Measurements from ENCODE around the gene ARL8A. TPM values are rescaled to one million over a fixed set of nuclear protein-coding genes. Genes with fewer than 3 reads are reported as not detected.
"Not testable (repeated sequence)": the region's sequence is repeated elsewhere in the genome, so short reads cannot be mapped to it uniquely, and the experiment has no call there.

Gene ARL8A
- total RNA-seq, 1 experiment from 2014 or later: 45.6 TPM

DNA sequence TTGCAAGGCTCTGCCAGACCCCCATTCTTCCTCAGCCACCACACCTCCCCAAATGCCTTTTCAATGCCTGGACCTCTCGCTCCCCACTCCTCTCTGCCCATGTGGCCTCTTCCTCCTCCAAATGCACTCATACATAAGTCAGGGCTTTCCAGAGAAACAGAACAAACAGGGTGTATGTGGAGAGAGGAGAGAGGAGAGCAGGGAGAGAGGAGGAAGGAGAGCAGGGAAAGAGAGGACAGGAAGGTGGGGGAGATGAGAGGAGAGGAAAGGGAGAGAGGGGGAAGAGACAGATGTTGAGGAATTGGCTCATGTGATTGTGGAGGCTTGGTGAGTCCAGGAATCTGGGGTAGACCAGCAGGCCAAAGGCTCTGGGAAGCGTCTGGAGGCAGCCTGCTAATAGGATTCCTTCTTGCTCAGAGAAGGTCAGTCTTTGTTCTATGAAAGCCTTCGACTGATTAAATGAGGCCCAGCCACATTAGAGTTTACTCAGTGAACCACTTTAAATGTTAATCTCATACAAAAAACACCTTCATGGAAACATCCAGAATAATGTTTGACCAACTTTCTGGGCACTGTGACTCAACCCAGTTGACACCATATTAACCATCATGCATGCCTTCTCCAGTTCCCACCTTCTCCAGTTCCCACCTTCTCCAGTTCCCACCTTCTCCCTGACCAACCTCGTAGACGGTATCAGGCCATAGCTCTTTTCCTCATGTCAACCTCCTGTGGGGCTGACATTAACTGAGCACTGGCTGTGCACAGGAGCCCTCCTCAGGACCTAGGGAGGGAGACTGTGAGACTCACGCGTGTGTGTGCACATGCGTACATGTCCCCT, 37.7 kb upstream of the ARL8A start (continued):
- TF ChIP-seq, protein P1, sequence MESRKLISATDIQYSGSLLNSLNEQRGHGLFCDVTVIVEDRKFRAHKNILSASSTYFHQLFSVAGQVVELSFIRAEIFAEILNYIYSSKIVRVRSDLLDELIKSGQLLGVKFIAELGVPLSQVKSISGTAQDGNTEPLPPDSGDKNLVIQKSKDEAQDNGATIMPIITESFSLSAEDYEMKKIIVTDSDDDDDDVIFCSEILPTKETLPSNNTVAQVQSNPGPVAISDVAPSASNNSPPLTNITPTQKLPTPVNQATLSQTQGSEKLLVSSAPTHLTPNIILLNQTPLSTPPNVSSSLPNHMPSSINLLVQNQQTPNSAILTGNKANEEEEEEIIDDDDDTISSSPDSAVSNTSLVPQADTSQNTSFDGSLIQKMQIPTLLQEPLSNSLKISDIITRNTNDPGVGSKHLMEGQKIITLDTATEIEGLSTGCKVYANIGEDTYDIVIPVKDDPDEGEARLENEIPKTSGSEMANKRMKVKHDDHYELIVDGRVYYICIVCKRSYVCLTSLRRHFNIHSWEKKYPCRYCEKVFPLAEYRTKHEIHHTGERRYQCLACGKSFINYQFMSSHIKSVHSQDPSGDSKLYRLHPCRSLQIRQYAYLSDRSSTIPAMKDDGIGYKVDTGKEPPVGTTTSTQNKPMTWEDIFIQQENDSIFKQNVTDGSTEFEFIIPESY (IDR thresholded peaks at IDR 0.05; ENCODE audit: extremely low read depth, insufficient replicate concordance, low read length): no peak

DNA sequence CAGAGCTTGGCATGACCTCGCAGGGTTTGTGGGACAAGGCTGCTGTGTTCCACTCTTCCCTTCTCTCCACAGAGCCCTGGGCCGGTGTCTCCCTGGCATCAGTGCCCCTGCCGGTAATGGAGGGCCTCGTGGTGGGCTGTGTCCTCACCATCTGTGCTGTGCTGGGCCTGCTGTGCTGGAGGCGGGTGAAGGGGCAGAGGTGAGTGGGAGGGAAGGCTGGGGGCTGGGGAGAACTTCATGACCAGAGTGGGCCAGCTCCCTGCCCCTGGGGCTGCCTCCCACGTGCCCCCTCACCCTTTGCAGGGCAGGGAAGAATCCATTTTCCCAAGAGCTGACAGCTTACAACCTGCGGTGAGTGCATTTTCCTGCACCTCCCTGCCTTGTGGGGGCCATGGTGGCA, 37.0 kb upstream of the ARL8A start:
- TF ChIP-seq, protein P2, sequence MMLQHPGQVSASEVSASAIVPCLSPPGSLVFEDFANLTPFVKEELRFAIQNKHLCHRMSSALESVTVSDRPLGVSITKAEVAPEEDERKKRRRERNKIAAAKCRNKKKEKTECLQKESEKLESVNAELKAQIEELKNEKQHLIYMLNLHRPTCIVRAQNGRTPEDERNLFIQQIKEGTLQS (IDR thresholded peaks at IDR 0.05): no peak
- no peak for TF ChIP-seq CEBPB (IDR thresholded peaks at IDR 0.05; ENCODE audit: low read depth)
- no TSS peak for BruUV-seq (replicated peaks)
- intact Hi-C loops (cut with micrococcal nuclease): loop anchor here (10.0 kb wide), 1 partner anchor 443 kb away; no protein-coding TSS in a partner anchor
- Histone ChIP-seq H3K4me2 (ENCODE audit: low read length) (no peak overlapping the region), H3K4me3 (replicated peaks in 1 of 2; ENCODE audit: low read depth in 1 of 2, low read length in 2 of 2) (no peak overlapping the region), H3K9me3 (ENCODE audit: control insufficient read depth in 1 of 2, insufficient read depth in 1 of 2, low read depth in 1 of 2, low read length in 2 of 2) (no peaks in the 10 kb centered on the region), H3K27ac (ENCODE audit: low read depth, low read length) (no peak overlapping the region), H3K27me3 (ENCODE audit: insufficient read depth, low read length) (no peaks in the 10 kb centered on the region), H3K9ac (ENCODE audit: low read length) (no peak overlapping the region), H3K36me3 (ENCODE audit: control insufficient read depth in 1 of 2, insufficient read depth in 2 of 2, low read length in 2 of 2) (no peaks in the 10 kb centered on the region), H3K4me1 (ENCODE audit: control insufficient read depth in 1 of 2, insufficient read depth in 2 of 2, low read length in 2 of 2) (peaks cover 0 to 11% of the 10 kb centered on the region in 2 experiments; a peak in 3 of 4 replicates), H4K20me1 (ENCODE audit: insufficient read depth) (no peaks in the 10 kb centered on the region), H3K9me2 (ENCODE audit: insufficient read depth) (no peaks in the 10 kb centered on the region), H3K79me2 (ENCODE audit: insufficient read depth, low read length) (no peaks in the 10 kb centered on the region), H2AFZ (ENCODE audit: low read depth, low read length, poor library complexity, severe bottlenecking) (no peak overlapping the region)
- ChIA-PET RAD21 (ENCODE audit: low non-redundant PET in 1 of 2, low total read pairs in 2 of 2, uncharacterized antibody in 2 of 2, unreplicated experiment in 2 of 2) (no interaction called here), CTCF (interaction anchor here (2.6 kb wide), 1 partner anchor 8 kb away, joined by 13 read pairs; no protein-coding TSS in a partner anchor), POLR2A (no interaction called here)
- ATAC-seq: no peak
- no peak for DNase-seq (ENCODE audit: low read depth, low spot score)

DNA sequence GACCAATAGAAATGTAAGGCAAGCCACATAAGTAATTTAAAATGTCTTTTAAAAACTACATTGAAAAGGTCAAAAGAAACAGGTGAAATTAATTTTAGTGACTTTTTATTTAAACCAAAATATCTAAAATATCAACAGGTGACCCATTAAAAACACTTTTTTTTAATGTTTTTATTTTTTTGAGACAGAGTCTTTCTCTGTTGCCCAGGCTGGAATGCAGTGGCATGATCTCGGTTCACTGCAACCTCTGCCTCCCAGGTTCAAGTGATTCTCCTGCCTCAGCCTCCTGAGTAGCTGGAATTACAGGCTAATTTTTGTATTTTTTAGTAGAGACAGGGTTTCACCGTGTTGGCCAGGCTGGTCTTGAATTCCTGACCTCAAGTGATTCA, 36.2 kb upstream of the ARL8A start:
- H3K9ac ChIP-seq (ENCODE audit: low read length); ATAC-seq; DNase-seq (ENCODE audit: low read depth, low spot score); H3K36me3 ChIP-seq (ENCODE audit: control insufficient read depth in 1 of 2, insufficient read depth in 2 of 2, low read length in 2 of 2); H3K79me2 ChIP-seq (ENCODE audit: insufficient read depth, low read length); H3K9me2 ChIP-seq (ENCODE audit: insufficient read depth); BruUV-seq (replicated peaks); H3K4me3 ChIP-seq (replicated peaks in 1 of 2; ENCODE audit: low read depth in 1 of 2, low read length in 2 of 2); POLR2A ChIA-PET; H3K27me3 ChIP-seq (ENCODE audit: insufficient read depth, low read length); H3K4me2 ChIP-seq (ENCODE audit: low read length); H3K27ac ChIP-seq (ENCODE audit: low read depth, low read length); H3K9me3 ChIP-seq (ENCODE audit: control insufficient read depth in 1 of 2, insufficient read depth in 1 of 2, low read depth in 1 of 2, low read length in 2 of 2); H2AFZ ChIP-seq (ENCODE audit: low read depth, low read length, poor library complexity, severe bottlenecking); H4K20me1 ChIP-seq (ENCODE audit: insufficient read depth); RAD21 ChIA-PET (ENCODE audit: low non-redundant PET in 1 of 2, low total read pairs in 2 of 2, uncharacterized antibody in 2 of 2, unreplicated experiment in 2 of 2): not testable (repeated sequence)
- CTCF ChIA-PET: interaction anchor here (2.6 kb wide), 1 partner anchor 9 kb away, joined by 13 read pairs; no protein-coding TSS in a partner anchor
- H3K4me1 ChIP-seq (ENCODE audit: control insufficient read depth in 1 of 2, insufficient read depth in 2 of 2, low read length in 2 of 2): peaks cover 0 to 11% of the 10 kb centered on the region in 2 experiments; a peak in 3 of 4 replicates
- intact Hi-C loops (cut with micrococcal nuclease): loop anchor here (10.0 kb wide), 1 partner anchor 444 kb away; no protein-coding TSS in a partner anchor
